ENCODE results near the gene PSAP. TPM values are rescaled to one million over a fixed set of nuclear protein-coding genes. Genes with fewer than 3 reads are reported as not detected.
A peak's percentile ranks its signal among the peaks of the same experiment; 100 is the strongest.

PSAP gene
- total RNA-seq, 1 experiment from 2014 or later, result 155 TPM

DNA sequence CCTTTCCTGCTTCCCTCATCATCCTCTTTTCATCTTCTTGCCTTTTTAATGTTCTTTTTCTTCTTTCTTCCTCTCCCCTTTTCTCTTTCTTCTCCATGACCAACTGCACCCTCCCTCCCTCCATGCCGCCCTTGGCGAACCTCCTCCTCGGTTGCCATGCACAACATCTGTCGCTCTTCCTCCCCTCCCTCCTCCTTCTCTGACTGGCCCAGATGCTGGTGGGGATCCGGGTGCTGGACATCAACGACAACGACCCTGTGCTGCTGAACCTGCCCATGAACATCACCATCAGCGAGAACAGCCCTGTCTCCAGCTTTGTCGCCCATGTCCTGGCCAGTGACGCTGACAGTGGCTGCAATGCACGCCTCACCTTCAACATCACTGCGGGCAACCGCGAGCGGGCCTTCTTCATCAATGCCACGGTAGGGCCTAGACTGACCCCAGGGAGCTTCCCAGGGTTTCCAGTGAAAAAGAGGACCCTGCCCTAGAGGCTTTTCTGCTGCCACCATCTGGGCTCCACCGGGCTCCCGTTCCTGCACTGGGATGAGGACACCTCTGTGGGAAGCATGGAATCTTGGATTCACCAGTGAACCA lies 66.3 kb downstream of the PSAP start:
- no peak for DNase-seq (ENCODE audit: low read depth)

DNA sequence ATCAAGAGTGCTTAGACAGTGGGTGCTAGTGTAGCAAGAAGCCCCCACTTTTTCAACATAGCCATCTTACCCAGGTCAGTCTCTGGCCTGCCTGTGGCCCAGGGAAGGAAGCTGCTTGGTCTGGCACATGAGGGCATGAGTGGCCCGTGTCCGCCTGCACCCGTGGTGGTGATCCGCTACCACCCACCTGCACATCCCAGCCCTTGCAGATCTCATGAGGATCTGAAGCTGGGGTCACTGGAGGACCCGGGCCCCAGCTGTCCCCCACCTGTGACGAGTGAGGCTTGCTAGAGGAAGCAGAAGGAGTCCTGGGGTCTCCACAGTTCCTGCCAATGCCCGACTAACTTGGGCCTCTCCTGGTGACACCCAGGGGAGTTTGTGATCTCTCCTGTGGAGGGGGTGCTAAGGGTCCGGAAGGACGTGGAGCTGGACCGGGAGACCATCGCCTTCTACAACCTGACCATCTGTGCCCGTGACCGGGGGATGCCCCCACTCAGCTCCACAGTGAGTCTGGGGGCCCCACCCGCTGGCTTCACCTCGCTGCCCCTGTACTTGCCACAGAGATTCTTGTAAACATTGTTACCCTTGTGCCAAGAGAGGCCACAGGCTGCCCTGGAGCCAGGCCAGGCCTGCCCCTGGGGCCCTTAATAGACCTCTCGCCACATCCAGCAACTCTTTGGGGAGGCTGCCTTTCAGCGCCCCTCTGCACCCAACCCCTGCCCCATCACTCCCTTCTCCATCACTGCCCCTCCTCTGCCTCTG lies 67.0 kb downstream of the PSAP start:
- no peak for DNase-seq (ENCODE audit: low read depth)

DNA sequence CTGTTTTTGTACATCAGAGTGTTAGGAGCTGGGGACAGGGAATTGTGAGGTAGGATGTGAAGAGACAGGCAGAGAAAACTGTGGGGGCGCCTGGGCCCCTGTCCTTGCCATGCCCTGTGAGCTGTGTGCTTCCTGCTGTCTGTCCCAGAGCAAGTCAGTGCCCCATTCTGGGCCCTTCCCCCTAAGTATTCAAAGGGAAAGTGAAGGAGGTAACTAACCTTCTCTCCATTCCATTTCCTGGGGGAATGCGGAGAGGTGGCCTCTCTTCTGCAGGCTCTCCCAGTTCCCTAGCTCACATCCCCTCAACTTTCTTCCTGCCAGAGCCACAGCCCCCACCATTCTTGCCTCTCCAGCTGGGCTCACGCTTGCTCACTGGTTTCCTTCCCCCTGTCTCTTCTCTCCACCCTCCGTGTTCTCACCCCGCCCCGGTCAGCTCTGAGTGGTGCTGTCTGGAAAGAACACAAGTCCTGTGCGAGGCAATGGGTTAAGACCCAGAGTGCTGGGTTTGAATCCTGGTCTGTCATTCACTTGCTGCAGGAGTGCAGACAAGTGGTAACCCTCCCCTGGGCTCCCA lies 68.0 kb downstream of the PSAP start:
- DNase-seq (ENCODE audit: low read depth), result no peak

DNA sequence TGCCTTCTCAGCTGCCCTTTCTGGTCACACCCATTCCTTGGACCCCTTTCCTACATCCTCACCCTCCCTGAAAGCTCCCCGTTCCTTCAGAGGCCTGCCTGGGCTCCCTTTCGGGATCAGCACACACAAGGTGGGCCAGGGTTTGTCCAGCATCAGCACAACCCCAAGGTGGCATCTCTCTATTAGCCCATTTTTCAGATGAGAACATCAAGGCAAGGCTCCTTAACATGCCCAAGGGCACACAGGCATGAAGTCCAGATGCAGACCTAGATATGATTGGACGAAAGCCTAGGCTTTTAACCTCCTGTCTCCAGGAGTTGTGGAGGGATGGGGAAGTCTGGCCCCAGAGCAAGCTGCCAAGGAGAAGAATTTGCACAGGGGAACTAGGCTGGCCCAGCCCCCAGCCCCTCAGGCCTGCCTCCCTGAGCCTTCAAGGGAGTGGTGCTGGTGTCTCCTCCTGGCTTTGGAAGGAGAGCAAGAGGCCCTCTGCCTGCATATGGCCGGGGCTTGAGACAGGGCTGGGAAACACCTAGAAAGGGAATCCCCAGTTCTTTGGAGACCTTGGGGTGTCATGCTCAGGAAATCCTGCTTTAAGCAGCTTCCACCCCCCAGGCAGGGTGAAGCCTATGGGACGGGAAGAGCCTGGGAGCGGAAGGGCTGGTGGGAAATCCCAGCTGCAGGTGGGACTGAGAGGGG lies 68.7 kb downstream of the PSAP start:
- no peak for DNase-seq (ENCODE audit: low read depth)

DNA sequence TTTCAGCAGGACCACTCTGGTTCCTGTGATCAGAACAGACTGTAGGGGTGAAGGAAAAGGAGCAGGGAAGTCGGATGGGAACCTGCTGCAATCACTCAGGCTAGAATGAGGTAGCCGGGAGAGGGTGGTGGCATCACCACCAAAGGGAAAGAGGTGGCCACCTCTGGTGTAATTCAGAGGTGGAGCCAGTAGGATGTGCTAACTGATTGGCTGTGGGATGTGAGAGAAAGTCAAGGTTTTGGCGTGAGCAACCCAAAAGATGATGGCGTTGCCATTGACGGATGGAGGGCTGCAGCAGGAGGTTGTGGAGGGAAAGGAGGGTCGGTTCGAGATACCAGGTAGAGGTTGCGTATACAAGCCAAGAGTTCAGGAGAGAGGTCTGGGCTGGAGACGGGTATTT lies 70.3 kb downstream of the PSAP start:
- DNase-seq (ENCODE audit: low read depth), result no peak

DNA sequence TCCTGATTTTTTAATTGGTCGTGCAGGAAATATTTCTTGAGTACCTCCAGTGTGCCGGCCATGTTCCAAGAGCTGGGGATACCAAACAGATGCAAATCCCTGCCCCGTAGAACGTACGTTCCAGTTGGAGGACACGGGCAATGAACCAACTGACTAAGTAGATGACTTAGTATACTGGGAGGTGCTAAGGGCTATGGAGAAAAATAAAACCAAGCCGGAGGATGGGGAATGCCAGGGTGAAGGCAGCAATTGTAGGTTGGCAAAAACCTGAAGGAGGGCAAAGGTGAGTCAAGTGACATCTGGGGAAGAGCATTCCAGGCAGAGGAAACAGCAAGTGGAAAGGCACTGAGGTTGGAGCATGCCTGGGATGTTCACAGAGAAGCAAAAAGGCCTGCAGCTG lies 70.9 kb downstream of the PSAP start:
- no peak for DNase-seq (ENCODE audit: low read depth)

DNA sequence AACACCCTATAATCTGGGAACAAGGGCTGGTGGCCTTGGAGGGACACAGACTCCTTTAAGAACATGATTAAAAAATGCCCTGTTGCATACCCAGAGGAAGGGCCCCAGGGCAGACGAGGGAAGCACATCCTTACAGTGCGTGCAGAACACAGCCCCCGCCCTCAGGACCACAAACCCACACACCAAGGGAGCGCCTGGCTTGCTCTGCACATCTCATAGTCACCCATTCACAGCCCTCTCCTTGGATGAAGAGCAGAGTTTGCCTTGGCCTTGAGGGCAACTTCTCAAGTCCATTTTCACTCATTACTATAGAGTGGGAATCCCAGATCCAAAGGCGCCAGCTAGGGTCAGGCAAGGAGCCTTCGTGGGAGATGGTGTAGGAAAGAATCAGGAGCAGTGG lies 71.4 kb downstream of the PSAP start:
- DNase-seq (ENCODE audit: low read depth), result no peak

DNA sequence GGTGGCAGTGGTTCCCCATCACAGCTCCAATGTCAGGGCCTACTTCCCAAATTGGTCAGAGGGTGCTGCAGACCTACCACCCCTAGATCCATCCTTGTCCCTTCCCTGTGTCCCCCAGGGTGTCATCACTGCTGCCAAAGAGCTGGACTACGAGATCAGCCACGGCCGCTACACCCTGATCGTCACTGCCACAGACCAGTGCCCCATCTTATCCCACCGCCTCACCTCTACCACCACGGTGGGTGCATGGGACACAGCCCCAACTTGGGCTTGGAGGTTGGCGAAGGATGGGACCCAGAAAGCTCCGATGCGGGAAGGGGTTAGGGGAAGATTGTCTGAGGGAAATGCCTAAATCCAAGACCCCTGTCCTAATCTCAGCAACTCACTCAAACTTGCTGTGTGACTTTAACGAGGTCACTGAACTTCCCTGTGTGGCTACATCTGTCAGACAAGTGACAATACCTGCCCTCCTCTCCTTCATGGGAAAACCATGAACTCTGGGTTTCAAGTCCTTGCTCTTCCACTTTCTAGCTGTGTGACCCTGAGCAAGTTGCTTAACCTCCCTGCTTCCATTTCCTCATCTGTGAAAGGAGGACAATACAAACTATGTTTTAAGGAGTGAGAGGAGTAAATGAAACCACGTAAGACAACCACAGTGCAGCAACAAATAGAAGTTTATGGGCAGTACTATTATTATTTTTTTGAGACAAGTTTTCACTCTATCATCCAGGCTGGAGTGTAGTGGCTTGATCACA lies 72.8 kb downstream of the PSAP start:
- no peak for DNase-seq (ENCODE audit: low read depth)

DNA sequence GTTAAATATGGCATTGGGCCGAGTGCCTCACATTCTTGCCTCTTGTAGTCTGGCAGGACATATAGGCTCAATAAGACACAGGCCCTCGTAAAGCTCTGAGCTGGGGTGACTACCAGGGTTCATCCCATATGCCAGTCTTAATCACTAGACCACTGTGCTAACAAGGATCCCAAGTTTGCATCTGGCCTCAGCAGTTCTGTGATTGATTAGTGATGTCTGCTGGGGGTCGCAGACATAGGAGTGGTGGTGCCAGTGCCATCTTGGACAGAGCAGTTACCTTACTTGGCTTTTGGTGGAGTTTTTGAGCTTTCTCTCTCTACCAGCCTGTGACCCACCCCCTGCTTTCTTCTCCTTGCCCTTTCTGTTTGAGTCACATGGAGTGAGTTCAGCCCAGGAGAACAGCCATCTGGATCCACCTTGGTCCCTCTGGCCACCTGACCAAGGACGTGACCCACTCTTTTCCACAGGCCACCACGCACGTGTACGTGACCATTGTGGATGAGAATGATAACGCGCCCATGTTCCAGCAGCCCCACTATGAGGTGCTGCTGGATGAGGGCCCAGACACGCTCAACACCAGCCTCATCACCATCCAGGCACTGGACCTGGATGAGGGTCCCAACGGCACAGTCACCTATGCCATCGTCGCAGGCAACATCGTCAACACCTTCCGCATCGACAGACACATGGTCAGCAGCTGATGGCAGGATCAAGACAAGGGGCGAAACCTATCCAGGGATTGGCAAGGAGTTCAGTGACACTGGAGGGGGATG lies 73.7 kb downstream of the PSAP start:
- DNase-seq (ENCODE audit: low read depth), result no peak

DNA sequence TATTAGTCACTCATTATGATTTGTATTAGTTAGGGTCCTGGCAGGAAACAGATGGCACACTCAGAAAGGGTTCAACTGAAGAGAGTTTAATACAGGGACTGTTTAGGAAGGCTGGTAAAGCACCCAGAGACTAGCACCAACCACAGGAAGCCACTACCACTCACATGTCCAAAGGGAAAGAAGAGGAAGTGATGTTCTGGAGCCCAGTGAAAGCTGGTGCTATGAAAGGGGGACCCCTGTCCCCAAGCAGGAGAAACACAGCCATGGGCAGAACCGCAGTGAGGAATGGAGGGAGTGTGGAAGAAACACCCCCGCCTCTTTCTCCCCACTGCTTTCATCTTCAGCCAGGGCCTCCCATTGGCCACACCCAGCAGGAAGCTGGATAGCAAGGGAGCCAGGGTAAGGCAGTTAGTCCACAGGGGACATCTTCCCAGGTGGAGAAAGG lies 74.5 kb downstream of the PSAP start:
- no peak for DNase-seq (ENCODE audit: low read depth)

DNA sequence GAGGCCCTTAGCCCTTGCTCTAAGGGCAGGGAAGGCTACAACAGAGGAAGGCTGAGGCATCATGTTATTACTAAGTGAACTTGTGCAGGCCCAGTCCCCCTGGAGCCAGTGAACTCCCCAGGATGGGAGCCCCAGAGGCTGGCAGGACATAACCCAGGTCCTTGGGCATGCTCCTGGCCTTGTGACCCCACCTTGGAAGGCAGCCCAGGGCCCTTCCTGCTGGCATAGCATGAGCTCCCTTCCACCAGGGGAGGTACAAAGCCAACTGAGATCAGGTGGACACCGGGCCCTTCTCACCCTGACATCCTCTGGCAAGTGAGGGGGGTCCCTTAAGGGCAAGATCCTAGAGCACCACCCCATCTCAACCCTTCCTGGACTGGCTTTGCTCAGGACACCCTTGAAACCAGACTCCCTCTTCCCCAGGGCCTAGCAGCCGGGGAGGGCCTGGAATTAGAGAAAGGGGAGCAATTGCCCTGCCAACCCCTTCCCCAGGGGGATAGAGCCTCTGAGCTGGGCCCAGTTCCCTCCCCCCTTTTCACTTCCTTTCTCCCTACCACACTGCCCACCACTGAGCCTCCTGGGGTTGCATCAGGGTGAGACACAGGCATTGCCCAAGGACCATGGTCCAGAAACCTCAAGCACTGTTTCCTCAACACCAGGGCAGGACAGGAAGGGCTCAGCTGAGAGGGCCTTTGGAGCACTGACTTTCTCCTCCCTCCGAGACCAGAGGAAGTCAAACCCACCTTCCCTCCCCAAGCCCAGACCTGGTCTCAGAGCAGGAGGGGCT lies 75.9 kb downstream of the PSAP start:
- DNase-seq (ENCODE audit: low read depth), result no peak

DNA sequence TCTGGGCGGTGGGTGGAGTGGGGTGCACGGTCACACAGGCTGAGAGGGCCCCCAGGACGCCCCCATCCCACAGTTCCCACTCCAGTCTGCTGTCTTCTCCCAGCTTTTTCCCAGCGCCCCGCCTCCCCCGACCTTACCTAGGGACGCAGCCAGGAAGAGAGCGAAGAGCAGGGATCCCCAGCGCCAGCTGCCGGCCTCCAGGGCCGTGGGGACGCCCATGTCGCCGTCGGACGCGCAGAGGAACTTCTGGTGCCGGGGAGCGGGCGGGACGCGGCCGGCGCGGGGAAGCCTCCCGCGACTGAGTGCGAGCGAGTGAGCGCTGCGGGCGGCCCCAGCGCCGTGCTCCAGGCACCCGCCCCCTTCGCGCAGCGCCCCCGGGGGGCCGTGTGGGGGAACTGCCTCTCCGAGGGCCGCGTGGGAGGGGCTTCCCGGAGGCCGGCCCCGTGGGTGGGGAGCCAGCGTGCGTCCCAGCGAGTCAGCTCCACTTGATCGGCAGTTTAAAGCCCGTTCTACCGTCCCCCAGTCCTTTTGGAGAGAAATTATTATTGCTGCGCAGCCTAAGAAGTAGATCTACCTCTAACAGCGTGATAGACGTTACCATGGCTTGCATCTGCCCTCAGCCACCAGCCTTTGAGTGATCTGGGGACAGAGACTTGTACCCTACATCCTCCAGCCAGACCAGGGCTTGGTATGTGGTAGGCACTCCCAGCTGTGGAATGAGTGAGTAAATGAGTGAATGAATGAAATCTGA lies 77.7 kb downstream of the PSAP start, which contains the start of gene VSIR:
VSIR (minus strand) TSS at position 300 of the 751 bp plus-strand sequence; CDS start at position 219, 81 bp downstream.
- DNase-seq (ENCODE audit: low read depth), result peak; percentile 78

DNA sequence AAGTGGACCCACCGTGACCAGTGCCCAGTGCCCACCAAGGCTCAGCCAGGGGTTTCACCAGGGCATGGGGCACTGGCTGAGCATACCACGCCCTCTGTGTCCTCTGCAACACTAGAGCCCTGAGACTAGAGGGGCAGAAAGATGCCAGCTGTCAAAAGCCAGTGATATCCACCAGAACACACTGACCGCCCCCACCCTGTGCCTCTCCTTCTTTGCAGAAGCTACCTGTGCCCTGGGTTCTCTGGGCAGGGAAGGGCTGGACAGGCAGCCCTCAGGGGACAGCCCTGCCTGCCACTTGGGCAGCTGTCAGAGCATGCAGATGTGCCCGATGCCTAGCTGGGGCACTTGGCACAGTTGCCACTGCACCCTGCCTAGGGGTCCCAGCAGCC lies 78.2 kb downstream of the PSAP start:
- DNase-seq (ENCODE audit: low read depth), result no peak

DNA sequence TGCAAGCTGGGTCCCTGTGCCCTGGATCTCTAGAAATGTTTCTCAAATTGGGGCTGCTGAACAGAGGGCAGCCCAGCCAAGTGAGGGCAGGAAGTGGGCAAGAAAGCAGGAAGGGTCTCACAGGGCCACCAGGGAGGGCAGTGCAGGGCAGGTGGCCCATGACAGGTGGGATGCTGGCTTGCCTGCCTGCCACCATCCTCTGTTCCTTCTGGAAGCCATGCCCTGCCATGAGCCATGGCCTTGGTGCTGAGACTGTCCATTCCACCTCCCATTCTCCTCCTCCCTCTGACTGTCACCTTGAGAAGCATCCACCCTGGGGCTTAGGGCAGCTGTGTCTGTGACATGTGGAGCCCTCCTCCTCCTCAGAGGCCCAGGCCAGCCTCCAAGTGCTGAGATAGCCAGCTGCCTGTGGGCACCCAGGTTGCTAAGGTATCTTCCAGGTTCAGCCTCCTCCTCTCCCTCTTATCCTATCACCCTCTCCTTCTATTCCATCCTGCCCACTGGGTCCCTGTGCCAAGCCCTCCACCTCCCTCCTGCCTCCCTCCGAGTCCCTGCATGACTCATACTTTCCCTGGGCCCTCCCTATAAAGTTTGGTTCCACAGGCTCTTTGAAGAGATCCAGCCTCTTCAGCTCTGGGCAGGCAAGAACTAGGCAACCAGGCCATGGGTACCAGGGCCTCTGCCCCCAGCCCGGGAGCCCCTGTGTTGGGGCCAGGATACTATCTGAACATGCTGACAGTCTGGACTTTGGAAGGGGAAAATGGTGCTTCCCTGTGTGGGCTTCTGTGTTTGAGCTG lies 79.0 kb downstream of the PSAP start:
- DNase-seq (ENCODE audit: low read depth), result peak; percentile 67

DNA sequence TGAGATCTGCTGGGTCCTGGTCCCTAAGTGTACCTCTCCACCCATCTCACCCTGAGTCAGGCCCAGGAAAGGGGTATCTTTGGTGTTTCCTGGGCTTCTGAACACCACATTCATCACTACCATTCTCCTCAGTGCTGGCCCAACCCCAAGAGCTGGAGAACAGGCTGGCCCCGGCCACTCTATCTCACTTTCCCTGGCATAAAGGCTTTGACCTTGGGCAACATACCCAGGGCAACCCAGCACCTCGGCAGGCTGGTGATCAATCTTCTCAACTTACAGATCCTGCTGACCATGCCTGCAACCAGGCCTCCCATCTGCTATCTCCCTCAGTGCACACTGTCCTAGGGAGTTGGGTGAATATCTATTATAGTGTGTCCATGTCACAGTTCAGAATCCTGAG lies 79.8 kb downstream of the PSAP start:
- no peak for DNase-seq (ENCODE audit: low read depth)

DNA sequence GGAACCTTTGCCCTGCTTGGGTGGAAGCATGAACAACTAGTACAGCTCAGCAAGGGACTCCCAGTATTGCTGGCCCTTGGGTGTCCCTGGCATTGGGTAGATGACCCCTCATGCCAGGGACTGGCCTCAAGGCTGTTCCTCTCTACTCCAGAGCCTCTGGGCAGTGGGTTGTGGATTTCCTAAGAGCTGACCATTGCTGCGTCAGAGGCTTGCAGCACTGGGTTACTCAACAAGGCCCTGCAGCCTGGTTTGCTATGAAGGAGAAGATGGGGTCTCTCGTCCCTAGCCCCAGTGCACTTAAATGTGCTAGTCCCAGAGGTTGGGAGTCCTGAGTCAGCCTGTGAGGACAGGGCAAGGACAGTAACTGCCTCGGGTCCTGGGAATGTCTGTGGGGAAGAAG lies 80.3 kb downstream of the PSAP start:
- no peak for DNase-seq (ENCODE audit: low read depth)

DNA sequence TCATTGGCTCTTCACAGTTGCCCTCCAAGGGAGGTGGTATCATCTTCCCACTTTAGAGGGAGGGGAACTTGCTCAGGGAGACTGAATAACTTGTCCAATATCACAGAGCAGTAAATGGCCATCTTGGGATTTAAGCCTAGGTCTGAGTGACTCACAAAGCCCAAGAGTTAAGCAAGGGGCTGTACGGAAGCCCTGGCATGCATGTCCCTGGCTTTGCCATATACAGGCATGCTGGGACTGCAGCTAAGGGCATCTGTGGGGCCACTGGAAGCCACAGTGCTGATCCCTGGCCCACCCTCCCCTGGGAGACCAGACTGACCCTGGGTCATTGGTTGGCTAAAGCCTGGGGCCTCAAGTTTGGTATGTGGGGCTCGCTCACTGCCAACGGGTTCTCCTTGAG lies 80.8 kb downstream of the PSAP start:
- no peak for DNase-seq (ENCODE audit: low read depth)

DNA sequence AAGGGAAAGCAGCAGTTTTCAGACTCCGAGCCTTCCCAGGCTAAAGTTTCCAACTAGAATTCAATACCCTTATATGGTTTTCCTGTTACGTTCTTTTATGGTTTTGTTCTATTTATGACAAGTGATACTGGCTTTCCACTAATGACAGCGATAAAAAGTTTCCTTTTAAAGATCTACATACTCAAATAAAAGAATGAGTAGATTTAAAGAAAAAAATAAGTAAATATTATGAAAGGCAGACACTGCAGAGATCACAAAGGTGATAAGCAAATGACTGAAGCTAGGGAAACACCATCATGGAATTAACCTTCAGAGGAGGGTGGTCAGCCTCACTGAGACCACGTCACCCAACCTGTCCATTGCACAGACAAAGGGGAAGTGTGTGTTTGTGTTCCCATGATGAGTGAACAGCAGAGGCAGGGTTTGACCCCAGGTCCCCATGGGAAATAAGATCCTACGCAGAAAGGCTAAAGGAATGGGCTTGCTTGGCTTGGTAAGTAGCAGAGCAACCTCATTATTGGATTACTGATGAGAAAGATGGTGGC lies 81.7 kb downstream of the PSAP start:
- peak; percentile 34 for DNase-seq (ENCODE audit: low read depth)

All from Daoy (cell line).